Astrocyte (in vitro differentiated cells and primary cell): Measurements from ENCODE around the gene MAN1B1. TPM values are rescaled to one million over a fixed set of nuclear protein-coding genes. Genes with fewer than 3 reads are reported as not detected.

ENCODE experiments used
- DNase-seq: peaks from one replicate; pipeline ENCODE4 v3.0.0-alpha.2; 2010; ENCODE audit warnings: low read depth
- FAIRE-seq: peaks from 2 replicates; lab custom pipeline; 2011; peaks lifted over from hg19 to GRCh38; lab: Jason Lieb, UNC
- H2AFZ ChIP-seq: 2 replicates; pipeline ENCODE4 v1.6.0; 2012; ENCODE audit warnings: low read depth, low read length, inconsistent platforms
- H3K27ac ChIP-seq: 2 replicates; pipeline ENCODE4 v1.5.1; 2011; ENCODE audit warnings: low read depth, low read length, inconsistent platforms
- H3K27me3 ChIP-seq: 2 replicates; pipeline ENCODE4 v1.6.0; 2011; ENCODE audit warnings: low read length, inconsistent platforms; ENCODE audit not compliant: insufficient read depth
- H3K36me3 ChIP-seq: 2 replicates; pipeline ENCODE4 v1.5.1; 2011; ENCODE audit warnings: low read length, inconsistent platforms; ENCODE audit not compliant: insufficient read depth
- H3K4me1 ChIP-seq: 2 replicates; pipeline ENCODE4 v1.5.1; 2011; ENCODE audit warnings: low read length, inconsistent platforms; ENCODE audit not compliant: insufficient read depth
- H3K4me2 ChIP-seq: 2 replicates; pipeline ENCODE4 v1.6.0; 2012; ENCODE audit warnings: low read length, inconsistent platforms
- H3K4me3 ChIP-seq: 2 replicates; pipeline ENCODE4 v1.5.1; 2011; ENCODE audit warnings: low read depth, mild to moderate bottlenecking, low read length, inconsistent platforms; ENCODE audit not compliant: insufficient read depth
- H3K79me2 ChIP-seq: 2 replicates; pipeline ENCODE4 v1.6.0; 2012; ENCODE audit warnings: mild to moderate bottlenecking, low read length, inconsistent platforms; ENCODE audit not compliant: insufficient read depth
- H3K9ac ChIP-seq: 2 replicates; pipeline ENCODE4 v1.6.0; 2012; ENCODE audit warnings: mild to moderate bottlenecking, low read length, inconsistent platforms
- H3K9me3 ChIP-seq: 2 replicates; pipeline ENCODE4 v1.5.1; 2012; ENCODE audit warnings: low read depth, mild to moderate bottlenecking, low read length, inconsistent platforms; ENCODE audit not compliant: insufficient read depth
- H4K20me1 ChIP-seq: 2 replicates; pipeline ENCODE4 v1.6.0; 2012; ENCODE audit warnings: low read length, inconsistent platforms; ENCODE audit not compliant: insufficient read depth
- H3K27ac Mint-ChIP-seq: one replicate; pipeline ENCODE4 v1.8.0; 2021; ENCODE audit warnings: mild to moderate bottlenecking, mixed read lengths; ENCODE audit not compliant: unreplicated experiment
- H3K27me3 Mint-ChIP-seq: one replicate; pipeline ENCODE4 v1.8.0; 2021; ENCODE audit warnings: low read depth, mixed read lengths; ENCODE audit not compliant: unreplicated experiment
- H3K36me3 Mint-ChIP-seq: one replicate; pipeline ENCODE4 v1.8.0; 2021; ENCODE audit warnings: low read depth, mixed read lengths; ENCODE audit not compliant: unreplicated experiment
- H3K4me1 Mint-ChIP-seq: one replicate; pipeline ENCODE4 v1.8.0; 2021; ENCODE audit warnings: low read depth, mixed read lengths; ENCODE audit not compliant: unreplicated experiment
- H3K4me3 Mint-ChIP-seq: one replicate; pipeline ENCODE4 v1.8.0; 2021; ENCODE audit warnings: mild to moderate bottlenecking, moderate library complexity, mixed read lengths; ENCODE audit not compliant: unreplicated experiment
- H3K9me3 Mint-ChIP-seq: one replicate; pipeline ENCODE4 v1.8.0; 2021; ENCODE audit warnings: mild to moderate bottlenecking, mixed read lengths; ENCODE audit not compliant: unreplicated experiment
- CTCF ChIP-seq: IDR thresholded peaks from 2 replicates; pipeline ENCODE4 v1.5.1; 2011; ENCODE audit warnings: low read depth, mild to moderate bottlenecking, inconsistent platforms, low read length, moderate library complexity; ENCODE audit not compliant: insufficient read depth
- EZH2 ChIP-seq: IDR thresholded peaks from 2 replicates; pipeline ENCODE4 v1.6.1; 2012; ENCODE audit warnings: mild to moderate bottlenecking, low read length, inconsistent platforms; ENCODE audit not compliant: insufficient read depth
- total RNA-seq: library from RNA; stranded (reverse); gene quantifications from 2 replicates; pipeline ENCODE4 v1.2.1, GENCODE V29; 2021

Gene MAN1B1
- total RNA-seq, 1 donor from 2014 or later = 69.2 TPM

GRCh38 chr9:137141050-137141810, 54.4 kb downstream of the MAN1B1 start:
- FAIRE-seq = no peak
- Mint-ChIP-seq H3K4me1 (peaks cover 2% of the 10 kb centered on the region), H3K4me3 (no peak overlapping the region)

GRCh38 chr9:137141976-137142936, 55.5 kb downstream of the MAN1B1 start:
- H3K27me3 ChIP-seq = peaks cover 32% of the 10 kb centered on the region
- Mint-ChIP-seq H3K36me3 (no peaks in the 10 kb centered on the region), H3K27ac (no peak overlapping the region), H3K9me3 (peaks cover 3% of the 10 kb centered on the region), H3K27me3 (peaks cover 68% of the 10 kb centered on the region), H3K4me3 (no peak overlapping the region), H3K4me1 (peaks cover 2% of the 10 kb centered on the region)
- TF ChIP-seq EZH2 (no peak), CTCF (no peak)
- DNase-seq (no peak), FAIRE-seq (no peak)
- no peak overlapping the region for H3K4me3 ChIP-seq
- no peaks in the 10 kb centered on the region for H4K20me1 ChIP-seq
- peaks cover 2% of the 10 kb centered on the region for H3K4me1 ChIP-seq
- H2AFZ ChIP-seq = no peak overlapping the region
- no peaks in the 10 kb centered on the region for H3K9me3 ChIP-seq
- no peaks in the 10 kb centered on the region for H3K36me3 ChIP-seq
- H3K79me2 ChIP-seq = no peaks in the 10 kb centered on the region
- no peak overlapping the region for H3K27ac ChIP-seq
- no peak overlapping the region for H3K4me2 ChIP-seq
- no peak overlapping the region for H3K9ac ChIP-seq

More at GRCh38 chr9:137141050-137141810, 54.4 kb downstream of the MAN1B1 start:
- Histone ChIP-seq H3K4me1 (peaks cover 2% of the 10 kb centered on the region), H4K20me1 (no peaks in the 10 kb centered on the region), H3K9me3 (no peaks in the 10 kb centered on the region), H3K27ac (no peak overlapping the region), H3K79me2 (no peaks in the 10 kb centered on the region), H3K27me3 (peaks cover 41% of the 10 kb centered on the region), H3K4me2 (no peak overlapping the region), H3K4me3 (no peak overlapping the region), H3K36me3 (no peaks in the 10 kb centered on the region), H3K9ac (no peak overlapping the region), H2AFZ (no peak overlapping the region)
- TF ChIP-seq EZH2 = no peak
- no peak for TF ChIP-seq CTCF
- Mint-ChIP-seq H3K27me3 (peaks cover 67% of the 10 kb centered on the region), H3K27ac (no peak overlapping the region), H3K36me3 (no peaks in the 10 kb centered on the region), H3K9me3 (peaks cover 3% of the 10 kb centered on the region)
- DNase-seq = no peak
